WTC11 (cell line): ENCODE data around the gene DACT3. TPM values are rescaled to one million over a fixed set of nuclear protein-coding genes. Genes with fewer than 3 reads are reported as not detected.

Experiments used
- ATAC-seq: fragments of 200-7000 bp; cut with Tn5 transposase; 2 replicates; pipeline ENCODE4 v1.10.0; 2021; ENCODE audit warnings: mild to moderate bottlenecking, moderate library complexity
- CTCF ChIA-PET: fragments of 300-600 bp; sonication (Branson Sonifier 250); formaldehyde crosslinking; loops from one replicate; lab custom pipeline; 2021; ENCODE audit warnings: antibody characterized with exemption; lab: Charles Lee
- POLR2A ChIA-PET: fragments of 350-600 bp; sonication (Branson Sonifier 250); formaldehyde crosslinking; loops from one replicate; lab custom pipeline; 2021; ENCODE audit warnings: antibody characterized with exemption; lab: Charles Lee
- DNase-seq: peaks from one replicate; pipeline ENCODE4 v3.0.0; 2021; ENCODE audit warnings: low spot score
- H3K27ac Mint-ChIP-seq: 2 replicates; pipeline ENCODE4 v1.8.0; 2021; ENCODE audit warnings: mixed read lengths
- H3K27me3 Mint-ChIP-seq: 2 replicates; pipeline ENCODE4 v1.8.0; 2021; ENCODE audit warnings: low read depth, mild to moderate bottlenecking, moderate library complexity, mixed read lengths
- H3K36me3 Mint-ChIP-seq: 2 replicates; pipeline ENCODE4 v1.8.0; 2021; ENCODE audit warnings: mixed read lengths
- H3K4me1 Mint-ChIP-seq: 2 replicates; pipeline ENCODE4 v1.8.0; 2022; ENCODE audit warnings: mixed read lengths
- H3K4me3 Mint-ChIP-seq: 2 replicates; pipeline ENCODE4 v1.8.0; 2021; ENCODE audit warnings: mild to moderate bottlenecking, moderate library complexity, mixed read lengths
- H3K9me3 Mint-ChIP-seq: 2 replicates; pipeline ENCODE4 v1.8.0; 2021; ENCODE audit warnings: mixed read lengths
- ATF3 ChIP-seq: sonication (generic); formaldehyde crosslinking; conservative IDR thresholded peaks from 2 replicates; pipeline ENCODE4 v1.8.1; 2022; ENCODE audit warnings: mild to moderate bottlenecking, missing genetic modification reagents
- EMX1 ChIP-seq: fragments of 250-450 bp; sonication (Bioruptor Pico); IDR thresholded peaks from 2 replicates; pipeline ENCODE4 v1.8.0; 2021; ENCODE audit warnings: mild to moderate bottlenecking
- ETV6 ChIP-seq: sonication (generic); formaldehyde crosslinking; IDR thresholded peaks from 2 replicates; pipeline ENCODE4 v1.8.1; 2022; ENCODE audit warnings: mild to moderate bottlenecking, missing genetic modification reagents
- FOXK1 ChIP-seq: sonication (generic); formaldehyde crosslinking; IDR thresholded peaks from 2 replicates; pipeline ENCODE4 v1.8.0; 2022; ENCODE audit warnings: mild to moderate bottlenecking, moderate library complexity, missing genetic modification reagents
- MLX ChIP-seq: sonication (generic); formaldehyde crosslinking; IDR thresholded peaks from 2 replicates; pipeline ENCODE4 v1.8.1; 2023; ENCODE audit warnings: mild to moderate bottlenecking, missing genetic modification reagents, moderate library complexity
- MYBL2 ChIP-seq: sonication (generic); formaldehyde crosslinking; IDR thresholded peaks from 2 replicates; pipeline ENCODE4 v1.8.1; 2023; ENCODE audit warnings: mild to moderate bottlenecking, moderate library complexity, missing genetic modification reagents
- NFATC4 ChIP-seq: fragments of 250-450 bp; sonication (Bioruptor Pico); IDR thresholded peaks from 2 replicates; pipeline ENCODE4 v1.9.0; 2021; ENCODE audit warnings: mild to moderate bottlenecking
- SMAD3 ChIP-seq: sonication (generic); formaldehyde crosslinking; IDR thresholded peaks from 2 replicates; pipeline ENCODE4 v1.8.0; 2022; ENCODE audit warnings: missing genetic modification reagents, mild to moderate bottlenecking, borderline replicate concordance
- SMAD4 ChIP-seq: sonication (generic); formaldehyde crosslinking; IDR thresholded peaks from 2 replicates; pipeline ENCODE4 v1.8.0; 2022; ENCODE audit warnings: mild to moderate bottlenecking, missing genetic modification reagents
- TEAD4 ChIP-seq: sonication (generic); formaldehyde crosslinking; IDR thresholded peaks from 2 replicates; pipeline ENCODE4 v1.8.0; 2022; ENCODE audit warnings: mild to moderate bottlenecking, missing genetic modification reagents
- ZNF232 ChIP-seq: sonication (generic); formaldehyde crosslinking; IDR thresholded peaks from 2 replicates; pipeline ENCODE4 v1.8.0; 2022; ENCODE audit warnings: mild to moderate bottlenecking, missing genetic modification reagents
- ZNF512 ChIP-seq: sonication (generic); formaldehyde crosslinking; IDR thresholded peaks from 2 replicates; pipeline ENCODE4 v1.8.1; 2022; ENCODE audit warnings: missing genetic modification reagents, borderline replicate concordance
- ZNF532 ChIP-seq: fragments of 250-450 bp; sonication (Bioruptor Pico); IDR thresholded peaks from 2 replicates; pipeline ENCODE4 v1.9.0; 2021; ENCODE audit warnings: mild to moderate bottlenecking, borderline replicate concordance
- total RNA-seq: library from RNA; stranded (reverse); gene quantifications from 3 replicates; pipeline ENCODE4 v1.2.3, GENCODE V29; 2021
- TF ChIP-seq, protein P1 (sequence below): fragments of 250-450 bp; sonication (Bioruptor Pico); IDR thresholded peaks from 2 replicates; pipeline ENCODE4 v1.9.0; 2021; ENCODE audit warnings: mild to moderate bottlenecking
- TF ChIP-seq, protein P2 (sequence below): sonication (generic); formaldehyde crosslinking; IDR thresholded peaks from 2 replicates; pipeline ENCODE4 v1.8.0; 2023; ENCODE audit warnings: missing genetic modification reagents
- TF ChIP-seq, protein P3 (sequence below): fragments of 250-450 bp; sonication (Bioruptor Pico); conservative IDR thresholded peaks from 2 replicates; pipeline ENCODE4 v1.9.0; 2021; ENCODE audit warnings: mild to moderate bottlenecking
- TF ChIP-seq, protein P4 (sequence below): sonication (generic); formaldehyde crosslinking; IDR thresholded peaks from 2 replicates; pipeline ENCODE4 v1.8.1; 2023; ENCODE audit warnings: mild to moderate bottlenecking, missing genetic modification reagents, moderate library complexity

DACT3 gene
- total RNA-seq, 1 experiment from 2014 or later: 1.9 TPM

DNA sequence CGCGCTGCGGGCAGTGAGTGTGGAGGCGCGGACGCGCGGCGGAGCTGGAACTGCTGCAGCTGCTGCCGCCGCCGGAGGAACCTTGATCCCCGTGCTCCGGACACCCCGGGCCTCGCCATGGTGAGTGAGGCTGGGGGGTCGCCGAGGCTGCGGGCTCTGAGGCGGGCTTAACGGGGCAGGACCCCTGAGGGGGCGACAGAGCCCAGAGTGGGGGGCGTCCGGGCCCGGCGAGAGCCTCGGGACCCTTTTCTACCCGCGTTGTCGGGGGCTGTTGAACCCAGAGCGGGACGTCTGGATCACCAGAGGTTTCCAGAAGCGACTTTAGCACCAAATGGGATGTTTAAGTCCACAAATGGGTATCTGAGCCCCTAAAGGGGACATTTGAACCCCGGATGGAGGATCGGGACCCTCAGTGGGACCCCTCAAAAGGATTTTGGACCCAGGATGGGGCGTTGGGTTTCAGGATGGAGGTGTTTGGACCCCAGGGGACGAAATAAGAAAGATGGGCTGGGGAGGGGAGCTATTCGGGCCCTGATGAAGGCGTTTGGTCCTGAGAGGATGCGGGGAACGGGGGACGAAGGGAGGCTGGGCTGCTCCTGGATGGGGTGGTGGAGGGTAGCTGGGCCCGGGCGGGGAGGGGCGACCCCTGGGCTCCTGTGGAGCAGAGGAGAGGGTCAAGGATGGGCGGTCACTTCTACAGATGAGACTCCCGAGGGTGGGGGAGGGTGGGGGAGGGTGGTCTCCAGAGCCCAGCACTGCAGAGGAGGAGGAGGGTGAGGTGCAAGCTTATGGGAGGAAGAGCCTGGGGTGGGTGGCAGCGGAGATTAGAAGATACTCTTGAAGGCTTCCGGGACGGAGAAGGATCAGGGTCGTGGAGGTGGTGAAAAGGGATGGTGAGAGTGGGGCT, 59.4 kb downstream of the DACT3 start, which contains the start of gene CALM3 (continued):
- TF ChIP-seq, protein P1, sequence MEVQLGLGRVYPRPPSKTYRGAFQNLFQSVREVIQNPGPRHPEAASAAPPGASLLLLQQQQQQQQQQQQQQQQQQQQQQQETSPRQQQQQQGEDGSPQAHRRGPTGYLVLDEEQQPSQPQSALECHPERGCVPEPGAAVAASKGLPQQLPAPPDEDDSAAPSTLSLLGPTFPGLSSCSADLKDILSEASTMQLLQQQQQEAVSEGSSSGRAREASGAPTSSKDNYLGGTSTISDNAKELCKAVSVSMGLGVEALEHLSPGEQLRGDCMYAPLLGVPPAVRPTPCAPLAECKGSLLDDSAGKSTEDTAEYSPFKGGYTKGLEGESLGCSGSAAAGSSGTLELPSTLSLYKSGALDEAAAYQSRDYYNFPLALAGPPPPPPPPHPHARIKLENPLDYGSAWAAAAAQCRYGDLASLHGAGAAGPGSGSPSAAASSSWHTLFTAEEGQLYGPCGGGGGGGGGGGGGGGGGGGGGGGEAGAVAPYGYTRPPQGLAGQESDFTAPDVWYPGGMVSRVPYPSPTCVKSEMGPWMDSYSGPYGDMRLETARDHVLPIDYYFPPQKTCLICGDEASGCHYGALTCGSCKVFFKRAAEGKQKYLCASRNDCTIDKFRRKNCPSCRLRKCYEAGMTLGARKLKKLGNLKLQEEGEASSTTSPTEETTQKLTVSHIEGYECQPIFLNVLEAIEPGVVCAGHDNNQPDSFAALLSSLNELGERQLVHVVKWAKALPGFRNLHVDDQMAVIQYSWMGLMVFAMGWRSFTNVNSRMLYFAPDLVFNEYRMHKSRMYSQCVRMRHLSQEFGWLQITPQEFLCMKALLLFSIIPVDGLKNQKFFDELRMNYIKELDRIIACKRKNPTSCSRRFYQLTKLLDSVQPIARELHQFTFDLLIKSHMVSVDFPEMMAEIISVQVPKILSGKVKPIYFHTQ (CRISPR knock-in tag): no peak

GRCh38 chr19:46600384-46601317, 60.3 kb downstream of the DACT3 start:
- H3K27me3 Mint-ChIP-seq: no peaks in the 10 kb centered on the region; the same call in 1 of the 2 replicates
- peaks cover 11% of the 10 kb centered on the region for H3K9me3 Mint-ChIP-seq
- ATAC-seq (peak; percentile 89), DNase-seq (peak; percentile 96)
- H3K4me3 Mint-ChIP-seq: peak overlapping the region; percentile 88
- H3K36me3 Mint-ChIP-seq: peaks cover under 1% of the 10 kb centered on the region; the same call in 1 of the 2 replicates
- H3K4me1 Mint-ChIP-seq: peaks cover 27% of the 10 kb centered on the region
- ChIA-PET CTCF (interaction anchor here (0.6 to 6.1 kb wide), 23 partner anchors 10 to 784 kb away, joined by 3 to 53 read pairs (median 5); partner anchors contain the start of genes CCDC8, CCDC9, DACT3 and PPP5C), POLR2A (interaction anchor here (0.5 to 1.3 kb wide), 16 partner anchors 10 to 340 kb away, joined by 3 to 9 read pairs (median 4); no protein-coding TSS in a partner anchor)
- H3K27ac Mint-ChIP-seq: peak overlapping the region; percentile 100
- TF ChIP-seq ZNF512 (CRISPR knock-in tag) (no peak), ATF3 (CRISPR knock-in tag) (no peak), MYBL2 (CRISPR knock-in tag) (peak; percentile 95), FOXK1 (CRISPR knock-in tag) (peak; percentile 86; the same call in 1 of the 2 replicates), NFATC4 (CRISPR knock-in tag) (no peak), SMAD4 (no peak), ZNF532 (CRISPR knock-in tag) (peak; percentile 46; the same call in 1 of the 2 replicates), SMAD3 (CRISPR knock-in tag) (no peak), MLX (CRISPR knock-in tag) (no peak), EMX1 (peak; percentile 77; the same call in 1 of the 2 replicates), TEAD4 (CRISPR knock-in tag) (no peak), ETV6 (peak; percentile 76; the same call in 1 of the 2 replicates), ZNF232 (CRISPR knock-in tag) (no peak)
- TF ChIP-seq, protein P2, sequence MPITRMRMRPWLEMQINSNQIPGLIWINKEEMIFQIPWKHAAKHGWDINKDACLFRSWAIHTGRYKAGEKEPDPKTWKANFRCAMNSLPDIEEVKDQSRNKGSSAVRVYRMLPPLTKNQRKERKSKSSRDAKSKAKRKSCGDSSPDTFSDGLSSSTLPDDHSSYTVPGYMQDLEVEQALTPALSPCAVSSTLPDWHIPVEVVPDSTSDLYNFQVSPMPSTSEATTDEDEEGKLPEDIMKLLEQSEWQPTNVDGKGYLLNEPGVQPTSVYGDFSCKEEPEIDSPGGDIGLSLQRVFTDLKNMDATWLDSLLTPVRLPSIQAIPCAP (CRISPR knock-in tag): no peak
- TF ChIP-seq, protein P3, sequence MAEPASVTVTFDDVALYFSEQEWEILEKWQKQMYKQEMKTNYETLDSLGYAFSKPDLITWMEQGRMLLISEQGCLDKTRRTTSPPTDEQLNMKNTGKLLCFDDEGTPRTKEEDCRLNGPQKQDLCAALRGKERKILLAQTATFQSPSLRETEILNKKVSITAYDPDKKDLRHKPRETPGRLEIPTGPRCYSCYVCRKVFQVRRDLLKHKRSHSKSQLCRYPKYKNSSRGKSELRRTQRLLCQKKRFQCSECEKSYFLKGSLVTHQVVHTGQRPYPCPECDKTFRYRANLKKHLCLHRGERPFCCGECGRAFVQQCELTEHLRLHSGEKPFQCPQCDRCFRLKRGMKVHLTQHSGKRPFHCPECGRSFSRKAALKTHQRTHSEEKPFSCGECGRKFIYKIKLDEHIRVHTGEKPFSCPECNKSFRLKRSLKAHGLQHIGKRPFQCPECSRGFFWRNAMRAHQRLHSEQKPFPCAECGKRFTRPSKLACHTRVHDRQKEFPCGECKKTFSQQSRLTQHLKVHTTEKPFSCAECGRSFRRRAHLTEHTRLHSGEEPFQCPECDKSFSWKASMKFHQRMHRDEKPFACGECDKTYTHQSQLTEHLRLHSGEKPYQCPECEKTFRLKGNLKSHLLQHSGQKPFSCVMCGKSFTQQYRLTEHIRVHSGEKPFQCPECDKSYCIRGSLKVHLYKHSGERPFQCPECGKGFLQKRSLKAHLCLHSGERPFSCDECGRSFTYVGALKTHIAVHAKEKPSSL: no peak
- TF ChIP-seq, protein P4, sequence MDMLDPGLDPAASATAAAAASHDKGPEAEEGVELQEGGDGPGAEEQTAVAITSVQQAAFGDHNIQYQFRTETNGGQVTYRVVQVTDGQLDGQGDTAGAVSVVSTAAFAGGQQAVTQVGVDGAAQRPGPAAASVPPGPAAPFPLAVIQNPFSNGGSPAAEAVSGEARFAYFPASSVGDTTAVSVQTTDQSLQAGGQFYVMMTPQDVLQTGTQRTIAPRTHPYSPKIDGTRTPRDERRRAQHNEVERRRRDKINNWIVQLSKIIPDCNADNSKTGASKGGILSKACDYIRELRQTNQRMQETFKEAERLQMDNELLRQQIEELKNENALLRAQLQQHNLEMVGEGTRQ: no peak; the same call in 1 of the 2 replicates
